GM12875 (cell line): ENCODE data around the gene ETDB.
"Not testable (repeated sequence)": the region's sequence is repeated elsewhere in the genome, so short reads cannot be mapped to it uniquely, and the experiment has no call there.

Experiments used
- H3K4me3 ChIP-seq: one replicate; pipeline ENCODE4 v1.5.1; 2011; ENCODE audit warnings: low read depth, low read length, control low read depth
- TF ChIP-seq, protein P1 (sequence below): IDR thresholded peaks from 2 replicates; pipeline ENCODE4 v1.5.1; 2011; ENCODE audit warnings: low read depth, mild to moderate bottlenecking, control low read depth, inconsistent platforms, low read length, moderate library complexity, borderline replicate concordance; ENCODE audit not compliant: insufficient read depth

Gene ETDB

GRCh38 chrX:135099493-135099783 is 20.9 kb downstream of the ETDB start:
- TF ChIP-seq, protein P1, sequence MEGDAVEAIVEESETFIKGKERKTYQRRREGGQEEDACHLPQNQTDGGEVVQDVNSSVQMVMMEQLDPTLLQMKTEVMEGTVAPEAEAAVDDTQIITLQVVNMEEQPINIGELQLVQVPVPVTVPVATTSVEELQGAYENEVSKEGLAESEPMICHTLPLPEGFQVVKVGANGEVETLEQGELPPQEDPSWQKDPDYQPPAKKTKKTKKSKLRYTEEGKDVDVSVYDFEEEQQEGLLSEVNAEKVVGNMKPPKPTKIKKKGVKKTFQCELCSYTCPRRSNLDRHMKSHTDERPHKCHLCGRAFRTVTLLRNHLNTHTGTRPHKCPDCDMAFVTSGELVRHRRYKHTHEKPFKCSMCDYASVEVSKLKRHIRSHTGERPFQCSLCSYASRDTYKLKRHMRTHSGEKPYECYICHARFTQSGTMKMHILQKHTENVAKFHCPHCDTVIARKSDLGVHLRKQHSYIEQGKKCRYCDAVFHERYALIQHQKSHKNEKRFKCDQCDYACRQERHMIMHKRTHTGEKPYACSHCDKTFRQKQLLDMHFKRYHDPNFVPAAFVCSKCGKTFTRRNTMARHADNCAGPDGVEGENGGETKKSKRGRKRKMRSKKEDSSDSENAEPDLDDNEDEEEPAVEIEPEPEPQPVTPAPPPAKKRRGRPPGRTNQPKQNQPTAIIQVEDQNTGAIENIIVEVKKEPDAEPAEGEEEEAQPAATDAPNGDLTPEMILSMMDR: no peak
- H3K4me3 ChIP-seq: no peak overlapping the region

DNA sequence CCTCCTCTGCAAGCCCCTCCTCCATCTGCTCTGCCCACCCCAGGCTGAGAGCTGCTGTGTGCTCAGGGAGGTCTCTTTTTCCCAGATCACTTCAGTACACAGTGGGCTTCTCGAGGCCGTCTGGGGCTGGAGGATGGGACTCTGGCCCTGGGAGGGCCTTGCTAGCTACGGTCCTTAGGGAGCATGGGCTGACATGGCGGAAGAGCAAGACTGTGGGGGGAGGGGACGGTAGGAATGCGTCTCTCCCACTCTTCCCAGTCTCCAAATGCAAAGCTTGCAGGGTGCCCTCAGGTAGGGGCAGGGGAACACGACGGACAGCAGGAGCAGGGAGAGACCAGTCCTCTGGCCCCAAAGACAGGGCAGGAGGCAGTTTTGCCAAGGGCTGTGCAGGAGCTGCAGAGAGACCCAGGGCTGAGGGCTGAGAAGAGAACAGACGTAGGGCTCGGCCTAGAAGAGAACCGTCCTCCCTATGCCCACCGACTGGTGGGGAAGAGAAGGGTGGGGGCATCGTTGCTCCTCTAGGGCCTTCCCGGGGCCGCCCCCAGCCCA is 23.1 kb downstream of the ETDB start:
- not testable (repeated sequence) for H3K4me3 ChIP-seq

GRCh38 chrX:135095715-135096114 is 24.6 kb downstream of the ETDB start:
- no peak overlapping the region for H3K4me3 ChIP-seq
- TF ChIP-seq, protein P1: no peak

GRCh38 chrX:135094726-135095125 is 25.6 kb downstream of the ETDB start:
- TF ChIP-seq, protein P1: no peak

GRCh38 chrX:135089126-135089525 is 31.2 kb downstream of the ETDB start:
- no peak overlapping the region for H3K4me3 ChIP-seq
- TF ChIP-seq, protein P1: no peak

More at GRCh38 chrX:135094726-135095125, 25.6 kb downstream of the ETDB start:
- H3K4me3 ChIP-seq: no peak overlapping the region

GRCh38 chrX:135087867-135088266 is 32.5 kb downstream of the ETDB start:
- TF ChIP-seq, protein P1: no peak
- no peak overlapping the region for H3K4me3 ChIP-seq

DNA sequence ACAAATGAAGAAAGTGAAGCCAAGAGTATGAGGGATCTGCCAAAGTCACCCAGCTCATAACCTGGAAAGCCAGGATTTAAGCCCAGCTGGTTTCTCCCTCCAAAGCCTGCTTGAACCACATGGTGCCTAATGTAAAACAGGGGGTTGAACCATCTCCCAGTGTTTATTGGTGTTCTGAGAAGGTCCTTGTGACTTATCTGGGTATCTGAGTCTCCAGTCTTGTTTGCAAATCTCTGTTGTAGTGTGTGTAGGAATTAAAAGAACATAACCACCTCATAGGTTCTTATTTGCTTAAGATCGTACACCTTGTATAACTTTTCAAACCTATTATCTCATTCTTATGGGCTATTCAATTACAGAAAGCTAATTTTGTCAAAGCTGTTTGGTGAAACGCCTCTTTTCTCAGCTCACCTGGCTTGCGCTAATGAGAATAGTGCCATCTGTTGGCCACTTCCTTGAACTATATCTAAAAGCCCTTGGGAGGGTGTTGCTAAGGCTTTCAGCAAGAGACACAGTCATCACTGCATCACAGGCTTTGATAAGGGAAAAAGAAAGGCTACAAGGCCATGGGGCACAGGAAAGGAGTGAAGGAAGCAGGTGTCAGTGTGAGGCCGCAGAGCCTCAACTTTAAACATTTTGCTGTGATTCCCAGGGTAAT is 34.0 kb downstream of the ETDB start:
- TF ChIP-seq, protein P1: peak; percentile 69; the same call in 1 of the 2 replicates
- no peak overlapping the region for H3K4me3 ChIP-seq
